CD4-positive, alpha-beta T cell (primary cell): ENCODE results near the gene SMAD4. TPM values are rescaled to one million over a fixed set of nuclear protein-coding genes. Genes with fewer than 3 reads are reported as not detected.
A peak's percentile ranks its signal among the peaks of the same experiment; 100 is the strongest.

ENCODE experiments used
- ATAC-seq: fragments of 200-7000 bp; cut with Tn5 transposase; one replicate; pipeline ENCODE4 v1.10.0; 2022; ENCODE audit warnings: mild to moderate bottlenecking; ENCODE audit not compliant: poor library complexity
- CTCF ChIA-PET: fragments of 350-600 bp; sonication (Branson Sonifier 250); formaldehyde crosslinking; loops from one replicate; lab custom pipeline; 2021; ENCODE audit warnings: antibody characterized with exemption, inconsistent platforms; lab: Charles Lee
- POLR2A ChIA-PET: fragments of 350-600 bp; sonication (Branson Sonifier 250); formaldehyde crosslinking; loops from one replicate; lab custom pipeline; 2021; ENCODE audit warnings: antibody characterized with exemption, inconsistent platforms; lab: Charles Lee
- DNase-seq, 14 experiments: peaks; one replicate each; pipeline ENCODE4 v3.0.0-alpha.2; 2013 to 2020; ENCODE audit warnings: mixed read lengths in 2 of 14
- H3K27ac ChIP-seq, 2 donors: one replicate each; pipeline versions ENCODE4 v1.5.1 to v1.7.0; 2013; ENCODE audit warnings: low read length in 2 of 2, low read depth in 1 of 2, mild to moderate bottlenecking in 1 of 2
- H3K27me3 ChIP-seq, 2 experiments: 1 replicate in 1 of 2; 2 replicates in 1 of 2; pipeline versions ENCODE4 v1.6.1 to v1.7.0; 2013; ENCODE audit warnings: low read length in 2 of 2, control low read depth in 1 of 2, mild to moderate bottlenecking in 1 of 2, moderate library complexity in 1 of 2; ENCODE audit not compliant: insufficient read depth in 2 of 2, control insufficient read depth in 1 of 2
- H3K36me3 ChIP-seq: one replicate; pipeline ENCODE4 v1.6.1; 2013; ENCODE audit warnings: low read length, control low read depth; ENCODE audit not compliant: insufficient read depth
- H3K4me1 ChIP-seq: one replicate; pipeline ENCODE4 v1.6.1; 2013; ENCODE audit warnings: low read length, control low read depth; ENCODE audit not compliant: insufficient read depth
- H3K4me3 ChIP-seq: one replicate; pipeline ENCODE4 v1.5.1; 2013; ENCODE audit warnings: mild to moderate bottlenecking, low read length, moderate library complexity
- H3K9me3 ChIP-seq, 2 experiments: 1 replicate in 1 of 2; 2 replicates in 1 of 2; pipeline versions ENCODE4 v1.6.1 to v1.7.0; 2013; ENCODE audit warnings: low read length in 2 of 2, mild to moderate bottlenecking in 2 of 2, control low read depth in 1 of 2, moderate library complexity in 1 of 2; ENCODE audit not compliant: control insufficient read depth in 1 of 2, insufficient read depth in 1 of 2
- H3K27ac Mint-ChIP-seq: one replicate; pipeline ENCODE4 v1.8.0; 2020; ENCODE audit warnings: mixed read lengths
- H3K27me3 Mint-ChIP-seq: one replicate; pipeline ENCODE4 v1.8.0; 2021; ENCODE audit warnings: mixed read lengths
- H3K36me3 Mint-ChIP-seq: one replicate; pipeline ENCODE4 v1.8.0; 2021; ENCODE audit warnings: low read depth, mixed read lengths
- H3K4me1 Mint-ChIP-seq: one replicate; pipeline ENCODE4 v1.8.0; 2021; ENCODE audit warnings: low read depth, mixed read lengths
- H3K4me3 Mint-ChIP-seq: one replicate; pipeline ENCODE4 v1.8.0; 2020; ENCODE audit warnings: mild to moderate bottlenecking, mixed read lengths
- H3K9me3 Mint-ChIP-seq: one replicate; pipeline ENCODE4 v1.8.0; 2020; ENCODE audit warnings: mixed read lengths
- intact Hi-C, 2 experiments: fragments of 100-400 bp; cut with DNase I in 1 of 2; cut with micrococcal nuclease in 1 of 2; formaldehyde crosslinking; loops; one replicate each; pipeline versions ENCODE4 v1.15.1 to v1.9.0; 2023 to 2025; cut with DNase I, micrococcal nuclease
- total RNA-seq, 174 experiments: library from RNA in 2 of 174; stranded (reverse) in 2 of 174; gene quantifications; one replicate each; pipeline ENCODE4 v1.2.3 and lab custom pipeline; 2021 to 2026
- TF ChIP-seq, protein P1 (sequence below): fragments of 200-600 bp; IDR thresholded peaks from one replicate; pipeline ENCODE4 v1.8.0; 2022; ENCODE audit warnings: antibody characterized with exemption, mild to moderate bottlenecking

Gene SMAD4
- total RNA-seq, 2 experiments from 2014 or later = 82.0 to 82.9 TPM

DNA sequence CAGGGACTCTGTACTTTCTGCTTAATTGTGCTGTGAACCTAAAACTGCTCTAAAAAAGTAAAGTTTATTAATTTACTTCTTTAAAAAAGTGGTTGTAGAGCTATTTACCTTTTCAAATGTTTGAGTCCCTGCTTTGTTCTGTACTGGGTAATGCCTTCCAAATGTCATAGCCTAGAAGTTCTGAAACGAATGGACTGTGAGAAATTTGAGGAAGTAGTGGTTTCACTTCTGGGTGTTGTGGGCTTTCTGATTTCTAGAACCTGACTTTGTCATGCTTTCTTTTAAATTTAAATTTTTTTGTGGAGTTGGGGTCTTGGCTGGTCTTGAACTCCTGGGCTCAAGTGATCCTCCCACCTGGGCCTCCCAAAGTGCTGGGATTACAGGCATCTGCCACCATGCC is 44.6 kb downstream of the SMAD4 start:
- Histone ChIP-seq H3K27me3 (no peaks in the 10 kb centered on the region), H3K36me3 (peaks cover 62% of the 10 kb centered on the region), H3K9me3 (no peaks in the 10 kb centered on the region), H3K4me3 (no peak overlapping the region), H3K27ac (no peak overlapping the region), H3K4me1 (no peaks in the 10 kb centered on the region)
- peak overlapping the region; percentile 39 for H3K27ac Mint-ChIP-seq
- no peak overlapping the region for H3K4me3 Mint-ChIP-seq
- no peak for DNase-seq
- TF ChIP-seq, protein P1, sequence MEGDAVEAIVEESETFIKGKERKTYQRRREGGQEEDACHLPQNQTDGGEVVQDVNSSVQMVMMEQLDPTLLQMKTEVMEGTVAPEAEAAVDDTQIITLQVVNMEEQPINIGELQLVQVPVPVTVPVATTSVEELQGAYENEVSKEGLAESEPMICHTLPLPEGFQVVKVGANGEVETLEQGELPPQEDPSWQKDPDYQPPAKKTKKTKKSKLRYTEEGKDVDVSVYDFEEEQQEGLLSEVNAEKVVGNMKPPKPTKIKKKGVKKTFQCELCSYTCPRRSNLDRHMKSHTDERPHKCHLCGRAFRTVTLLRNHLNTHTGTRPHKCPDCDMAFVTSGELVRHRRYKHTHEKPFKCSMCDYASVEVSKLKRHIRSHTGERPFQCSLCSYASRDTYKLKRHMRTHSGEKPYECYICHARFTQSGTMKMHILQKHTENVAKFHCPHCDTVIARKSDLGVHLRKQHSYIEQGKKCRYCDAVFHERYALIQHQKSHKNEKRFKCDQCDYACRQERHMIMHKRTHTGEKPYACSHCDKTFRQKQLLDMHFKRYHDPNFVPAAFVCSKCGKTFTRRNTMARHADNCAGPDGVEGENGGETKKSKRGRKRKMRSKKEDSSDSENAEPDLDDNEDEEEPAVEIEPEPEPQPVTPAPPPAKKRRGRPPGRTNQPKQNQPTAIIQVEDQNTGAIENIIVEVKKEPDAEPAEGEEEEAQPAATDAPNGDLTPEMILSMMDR = no peak
- no peaks in the 10 kb centered on the region for H3K27me3 Mint-ChIP-seq
- peaks cover 95% of the 10 kb centered on the region for H3K36me3 Mint-ChIP-seq
- CTCF ChIA-PET = no interaction called here
- intact Hi-C loops = no loop called here
- POLR2A ChIA-PET = no interaction called here
- peaks cover 50% of the 10 kb centered on the region for H3K4me1 Mint-ChIP-seq
- no peaks in the 10 kb centered on the region for H3K9me3 Mint-ChIP-seq
- no peak for ATAC-seq

- H3K4me1 Mint-ChIP-seq = peaks cover 39% of the 10 kb centered on the region
- ATAC-seq (no peak), DNase-seq (no peak)
- Histone ChIP-seq H3K36me3 (peaks cover 70% of the 10 kb centered on the region), H3K27me3 (no peaks in the 10 kb centered on the region), H3K9me3 (no peaks in the 10 kb centered on the region), H3K4me1 (no peaks in the 10 kb centered on the region), H3K27ac (no peak overlapping the region), H3K4me3 (no peak overlapping the region)
- H3K27ac Mint-ChIP-seq = no peak overlapping the region
- peaks cover 96% of the 10 kb centered on the region for H3K36me3 Mint-ChIP-seq
- TF ChIP-seq, protein P1 = no peak
- ChIA-PET CTCF (no interaction called here), POLR2A (no interaction called here)
- H3K27me3 Mint-ChIP-seq = no peaks in the 10 kb centered on the region
- H3K4me3 Mint-ChIP-seq = no peak overlapping the region
- intact Hi-C loops = no loop called here
- H3K9me3 Mint-ChIP-seq = no peaks in the 10 kb centered on the region
Measured at GRCh38 chr18:51076503-51076902, 46.5 kb downstream of the SMAD4 start.

DNA sequence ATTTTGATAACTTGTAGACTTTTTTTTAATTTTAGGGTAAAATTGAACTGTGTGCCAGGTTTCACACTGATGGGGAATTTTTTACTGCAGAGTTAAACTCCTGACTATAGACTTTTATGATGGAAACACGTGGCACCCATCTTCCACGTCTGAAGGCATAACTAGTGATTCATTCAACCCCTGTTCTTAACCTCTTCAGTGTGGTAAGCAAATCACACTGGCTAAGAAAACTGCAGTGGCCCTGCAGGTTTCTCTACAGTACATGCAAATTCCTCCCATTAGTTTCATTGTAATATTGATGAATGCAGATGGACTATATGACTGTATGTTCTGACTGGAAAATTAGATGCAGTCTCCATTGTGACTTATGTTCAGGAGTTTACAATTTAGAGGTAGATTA is 47.2 kb downstream of the SMAD4 start:
- H3K27ac ChIP-seq = no peak overlapping the region
- Mint-ChIP-seq H3K27ac (no peak overlapping the region), H3K27me3 (no peaks in the 10 kb centered on the region), H3K4me3 (no peak overlapping the region), H3K4me1 (peaks cover 33% of the 10 kb centered on the region), H3K9me3 (no peaks in the 10 kb centered on the region), H3K36me3 (peaks cover 96% of the 10 kb centered on the region)
- ATAC-seq (no peak), DNase-seq (no peak)
- ChIA-PET CTCF (no interaction called here), POLR2A (no interaction called here)
- H3K27me3 ChIP-seq = no peaks in the 10 kb centered on the region
- intact Hi-C loops = no loop called here
- peaks cover 73% of the 10 kb centered on the region for H3K36me3 ChIP-seq
- H3K4me1 ChIP-seq = no peaks in the 10 kb centered on the region
- TF ChIP-seq, protein P1 = no peak
- no peaks in the 10 kb centered on the region for H3K9me3 ChIP-seq
- no peak overlapping the region for H3K4me3 ChIP-seq
